ENCODE data around the gene UGGT1.

Gene UGGT1

DNA sequence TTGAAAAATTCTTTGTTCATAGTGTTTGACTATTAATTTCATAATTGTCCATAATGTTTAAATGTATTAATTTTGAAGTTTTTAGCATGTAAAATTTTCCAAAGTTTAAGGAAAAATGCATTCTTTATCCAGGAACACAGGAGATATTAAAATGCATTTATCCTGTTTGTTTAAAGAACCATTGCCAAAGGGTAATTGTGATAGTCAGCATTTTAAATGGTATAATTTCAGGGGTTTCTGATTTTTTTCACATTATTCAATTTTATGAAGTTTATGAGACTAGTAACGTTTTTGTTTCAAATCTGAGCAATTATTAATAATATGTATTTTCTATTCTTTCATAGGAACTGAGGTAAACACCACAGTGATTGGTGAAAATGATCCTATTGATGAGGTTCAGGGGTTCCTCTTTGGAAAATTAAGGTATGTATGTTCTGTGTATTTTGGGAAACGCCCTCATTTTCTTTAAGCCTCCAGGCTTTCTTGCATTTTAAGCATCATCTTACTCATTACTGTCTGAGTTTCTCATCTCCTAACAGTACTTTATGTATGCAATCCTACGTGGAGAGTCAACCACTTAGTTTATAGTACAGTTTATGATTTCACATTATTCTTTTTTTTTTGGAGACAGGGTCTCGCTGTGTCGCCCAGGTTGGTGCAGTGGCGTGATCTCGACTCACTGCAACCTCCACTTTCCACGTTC is 25.1 kb downstream of the UGGT1 start:
- POLR2A ChIA-PET, result no interaction called here
- CTCF ChIA-PET, result no interaction called here

DNA sequence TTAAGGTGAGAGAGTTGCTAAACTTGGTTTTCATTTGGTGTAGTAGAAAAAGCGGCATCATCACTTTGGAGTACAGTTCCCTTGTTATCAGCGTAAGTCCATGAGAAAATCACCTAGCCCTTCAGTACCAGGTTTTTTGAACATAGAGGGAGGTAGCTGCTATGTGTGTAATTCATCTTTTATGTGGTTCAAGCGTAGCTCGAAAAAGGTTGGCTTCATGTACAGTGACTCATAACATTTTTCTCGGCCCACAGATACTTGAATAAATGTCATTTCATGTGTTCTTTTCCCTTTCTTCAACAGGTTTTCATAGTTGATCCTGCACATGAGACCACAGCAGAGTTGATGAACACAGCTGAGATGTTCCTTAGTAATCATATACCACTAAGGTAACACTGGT is 43.6 kb downstream of the UGGT1 start:
- DNase-seq (ENCODE audit: extremely low spot score), result no peak
- POLR2A ChIA-PET, result no interaction called here
- TF ChIP-seq, protein P1, sequence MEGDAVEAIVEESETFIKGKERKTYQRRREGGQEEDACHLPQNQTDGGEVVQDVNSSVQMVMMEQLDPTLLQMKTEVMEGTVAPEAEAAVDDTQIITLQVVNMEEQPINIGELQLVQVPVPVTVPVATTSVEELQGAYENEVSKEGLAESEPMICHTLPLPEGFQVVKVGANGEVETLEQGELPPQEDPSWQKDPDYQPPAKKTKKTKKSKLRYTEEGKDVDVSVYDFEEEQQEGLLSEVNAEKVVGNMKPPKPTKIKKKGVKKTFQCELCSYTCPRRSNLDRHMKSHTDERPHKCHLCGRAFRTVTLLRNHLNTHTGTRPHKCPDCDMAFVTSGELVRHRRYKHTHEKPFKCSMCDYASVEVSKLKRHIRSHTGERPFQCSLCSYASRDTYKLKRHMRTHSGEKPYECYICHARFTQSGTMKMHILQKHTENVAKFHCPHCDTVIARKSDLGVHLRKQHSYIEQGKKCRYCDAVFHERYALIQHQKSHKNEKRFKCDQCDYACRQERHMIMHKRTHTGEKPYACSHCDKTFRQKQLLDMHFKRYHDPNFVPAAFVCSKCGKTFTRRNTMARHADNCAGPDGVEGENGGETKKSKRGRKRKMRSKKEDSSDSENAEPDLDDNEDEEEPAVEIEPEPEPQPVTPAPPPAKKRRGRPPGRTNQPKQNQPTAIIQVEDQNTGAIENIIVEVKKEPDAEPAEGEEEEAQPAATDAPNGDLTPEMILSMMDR (IDR thresholded peaks at IDR 0.05; ENCODE audit: control extremely low read depth, extremely low read depth, low read depth, missing control alignments), result no peak
- CTCF ChIA-PET, result interaction anchor here (1.2 to 2.5 kb wide), 2 partner anchors 9 to 11 kb away, joined by 3 to 8 read pairs; no protein-coding TSS in a partner anchor

More for the DNA sequence above, 25.1 kb downstream of the UGGT1 start:
- no peak for DNase-seq (ENCODE audit: extremely low spot score)
- TF ChIP-seq, protein P1 (IDR thresholded peaks at IDR 0.05; ENCODE audit: control extremely low read depth, extremely low read depth, low read depth, missing control alignments), result no peak

DNA sequence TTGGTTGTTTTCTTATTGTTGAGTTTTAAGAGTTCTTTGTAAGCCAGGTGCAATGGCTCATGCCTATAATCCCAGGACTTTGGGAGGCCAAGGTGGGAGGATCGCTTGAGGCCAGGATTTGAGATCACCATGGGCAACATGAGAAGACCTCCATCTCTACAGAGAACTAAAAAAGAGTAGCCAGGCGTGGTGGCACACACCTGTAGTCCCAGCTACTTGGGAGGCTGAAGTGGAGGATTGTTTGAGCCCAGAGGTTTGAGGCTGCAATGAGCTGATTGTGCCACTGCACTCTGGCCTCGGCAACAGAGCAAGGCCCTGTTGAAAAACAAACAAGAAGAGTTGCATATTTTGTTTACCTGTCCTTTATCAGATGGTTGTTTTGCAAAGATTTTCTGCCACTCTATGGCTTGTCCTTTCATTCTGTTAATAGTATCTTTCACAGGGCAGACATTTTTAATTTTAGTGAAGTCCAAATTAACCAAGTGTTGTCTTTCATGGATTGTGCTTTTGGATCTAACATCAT is 46.2 kb downstream of the UGGT1 start:
- no peak for DNase-seq (ENCODE audit: extremely low spot score)
- TF ChIP-seq, protein P1 (IDR thresholded peaks at IDR 0.05; ENCODE audit: control extremely low read depth, extremely low read depth, low read depth, missing control alignments), result no peak
- ChIA-PET CTCF (interaction anchor here (0.7 to 2.5 kb wide), 3 partner anchors 11 to 25 kb away, joined by 3 to 8 read pairs (median 3); no protein-coding TSS in a partner anchor), POLR2A (no interaction called here)

DNA sequence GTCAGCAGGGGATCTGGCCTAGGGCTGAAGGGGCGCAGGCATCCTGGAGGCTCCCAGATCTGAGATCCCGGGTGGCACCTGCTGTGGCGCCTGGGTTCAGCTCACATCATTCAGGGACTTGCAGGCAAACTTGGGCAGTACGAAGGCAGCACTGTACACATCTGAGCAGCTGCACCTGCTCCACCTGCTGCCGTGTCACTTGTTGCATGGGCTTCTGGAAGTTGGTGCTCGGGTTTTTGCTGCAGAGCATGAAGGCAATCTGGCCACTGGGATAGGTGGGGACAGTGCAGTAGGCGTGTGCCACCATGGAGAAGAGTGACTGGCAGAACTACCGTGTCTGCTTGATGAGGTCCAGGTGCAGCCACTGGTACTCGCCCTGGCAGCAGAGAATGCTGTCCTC is 48.6 kb downstream of the UGGT1 start:
- no peak for DNase-seq (ENCODE audit: extremely low spot score)
- TF ChIP-seq, protein P1 (IDR thresholded peaks at IDR 0.05; ENCODE audit: control extremely low read depth, extremely low read depth, low read depth, missing control alignments), result no peak
- ChIA-PET CTCF (interaction anchor here (1.2 to 1.7 kb wide), 3 partner anchors 13 to 76 kb away, joined by 3 to 5 read pairs (median 3); no protein-coding TSS in a partner anchor), POLR2A (no interaction called here)

DNA sequence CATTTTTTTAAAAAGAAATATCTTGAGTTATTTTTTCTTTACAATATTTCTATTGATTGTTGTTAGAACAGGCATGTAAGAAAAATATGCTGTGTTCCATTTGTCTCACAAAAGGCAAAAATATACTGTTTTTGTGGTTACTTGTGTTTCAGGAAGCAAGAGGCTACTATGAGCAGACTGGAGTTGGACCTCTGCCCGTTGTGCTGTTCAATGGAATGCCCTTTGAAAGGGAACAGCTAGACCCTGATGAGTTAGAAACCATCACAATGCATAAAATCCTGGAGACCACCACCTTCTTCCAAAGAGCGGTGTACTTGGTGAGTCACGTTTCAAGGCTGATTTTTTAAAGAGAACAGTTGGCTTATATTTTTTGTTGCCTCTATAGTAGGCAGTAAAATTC is 54.7 kb downstream of the UGGT1 start:
- no peak for DNase-seq (ENCODE audit: extremely low spot score)
- TF ChIP-seq, protein P1 (IDR thresholded peaks at IDR 0.05; ENCODE audit: control extremely low read depth, extremely low read depth, low read depth, missing control alignments), result no peak
- ChIA-PET POLR2A (no interaction called here), CTCF (no interaction called here)

DNA sequence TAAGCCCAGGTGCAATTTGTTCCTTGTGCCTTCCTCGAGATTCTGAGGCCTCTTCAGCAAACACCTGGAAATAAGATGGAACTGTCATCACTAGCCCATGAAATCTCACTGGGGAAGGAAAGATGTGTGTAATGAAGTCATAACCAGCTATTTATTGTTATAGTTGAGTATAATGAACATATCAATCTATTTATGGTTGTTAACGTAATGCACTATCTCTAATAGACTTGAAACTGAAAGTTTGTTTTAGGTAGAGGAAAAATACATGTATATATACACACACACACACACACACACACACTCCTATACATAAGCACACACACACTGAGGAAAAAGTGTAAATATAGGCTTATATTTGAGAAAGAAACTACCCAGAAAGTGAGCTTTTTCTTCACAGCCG is 62.8 kb downstream of the UGGT1 start:
- DNase-seq (ENCODE audit: extremely low spot score), result no peak
- CTCF ChIA-PET, result interaction anchor here (1.4 kb wide), 1 partner anchor 10 kb away, joined by 5 read pairs; no protein-coding TSS in a partner anchor
- TF ChIP-seq, protein P1 (IDR thresholded peaks at IDR 0.05; ENCODE audit: control extremely low read depth, extremely low read depth, low read depth, missing control alignments), result no peak
- POLR2A ChIA-PET, result no interaction called here
